ENCODE data around the gene SND1. TPM values are rescaled to one million over a fixed set of nuclear protein-coding genes. Genes with fewer than 3 reads are reported as not detected.

Gene SND1
- total and polyA plus RNA-seq, 2 donors from 2014 or later, result 83.0 to 154 TPM

DNA sequence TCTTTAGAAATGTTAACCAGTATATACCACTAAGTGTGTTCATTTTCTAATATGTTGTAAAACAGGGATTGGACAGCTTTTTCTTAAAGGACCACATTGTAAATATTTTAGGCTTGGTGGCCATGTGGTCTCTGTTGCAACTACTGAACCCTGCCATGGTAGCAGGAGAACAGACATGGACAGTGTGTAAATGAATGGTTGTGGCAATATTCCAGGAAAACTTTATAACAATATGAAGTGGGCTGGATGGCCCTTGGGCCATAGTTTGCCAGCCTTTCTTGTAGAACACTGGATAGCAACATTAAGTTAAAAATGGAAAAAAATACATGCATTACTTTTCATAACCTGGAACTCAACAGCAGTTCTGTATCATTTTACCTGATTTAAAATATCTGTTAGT, 61.0 kb downstream of the SND1 start:
- H3K27ac ChIP-seq (ENCODE audit: low read depth in 2 of 2, low read length in 2 of 2), result no peak overlapping the region
- TF ChIP-seq, protein P1, sequence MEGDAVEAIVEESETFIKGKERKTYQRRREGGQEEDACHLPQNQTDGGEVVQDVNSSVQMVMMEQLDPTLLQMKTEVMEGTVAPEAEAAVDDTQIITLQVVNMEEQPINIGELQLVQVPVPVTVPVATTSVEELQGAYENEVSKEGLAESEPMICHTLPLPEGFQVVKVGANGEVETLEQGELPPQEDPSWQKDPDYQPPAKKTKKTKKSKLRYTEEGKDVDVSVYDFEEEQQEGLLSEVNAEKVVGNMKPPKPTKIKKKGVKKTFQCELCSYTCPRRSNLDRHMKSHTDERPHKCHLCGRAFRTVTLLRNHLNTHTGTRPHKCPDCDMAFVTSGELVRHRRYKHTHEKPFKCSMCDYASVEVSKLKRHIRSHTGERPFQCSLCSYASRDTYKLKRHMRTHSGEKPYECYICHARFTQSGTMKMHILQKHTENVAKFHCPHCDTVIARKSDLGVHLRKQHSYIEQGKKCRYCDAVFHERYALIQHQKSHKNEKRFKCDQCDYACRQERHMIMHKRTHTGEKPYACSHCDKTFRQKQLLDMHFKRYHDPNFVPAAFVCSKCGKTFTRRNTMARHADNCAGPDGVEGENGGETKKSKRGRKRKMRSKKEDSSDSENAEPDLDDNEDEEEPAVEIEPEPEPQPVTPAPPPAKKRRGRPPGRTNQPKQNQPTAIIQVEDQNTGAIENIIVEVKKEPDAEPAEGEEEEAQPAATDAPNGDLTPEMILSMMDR (IDR thresholded peaks at IDR 0.05; ENCODE audit: borderline replicate concordance, extremely low read depth, insufficient read depth), result no peak
- H3K27me3 ChIP-seq (ENCODE audit: control insufficient read depth, insufficient read depth, low read length), result no peaks in the 10 kb centered on the region
- no peak for FAIRE-seq
- H3K4me3 ChIP-seq (ENCODE audit: low read length in 3 of 3), result no peak overlapping the region
- no peak for DNase-seq
- H3K4me1 ChIP-seq (ENCODE audit: control insufficient read depth in 2 of 3, insufficient read depth in 2 of 3, low read depth in 1 of 3, low read length in 3 of 3), result no peaks in the 10 kb centered on the region
- peaks cover 0 to 9% (median 8%) of the 10 kb centered on the region in 3 donors for H3K36me3 ChIP-seq (ENCODE audit: control insufficient read depth in 2 of 3, insufficient read depth in 3 of 3, low read length in 3 of 3)
- no peaks in the 10 kb centered on the region for H3K9me3 ChIP-seq (ENCODE audit: control insufficient read depth in 2 of 3, insufficient read depth in 1 of 3, low read length in 3 of 3)
- no peak overlapping the region for H3K9ac ChIP-seq (ENCODE audit: low read length in 3 of 3)
- intact Hi-C loops (cut with DNase I), result loop anchor here (5.0 kb wide), 1 partner anchor 499 kb away; no protein-coding TSS in a partner anchor

DNA sequence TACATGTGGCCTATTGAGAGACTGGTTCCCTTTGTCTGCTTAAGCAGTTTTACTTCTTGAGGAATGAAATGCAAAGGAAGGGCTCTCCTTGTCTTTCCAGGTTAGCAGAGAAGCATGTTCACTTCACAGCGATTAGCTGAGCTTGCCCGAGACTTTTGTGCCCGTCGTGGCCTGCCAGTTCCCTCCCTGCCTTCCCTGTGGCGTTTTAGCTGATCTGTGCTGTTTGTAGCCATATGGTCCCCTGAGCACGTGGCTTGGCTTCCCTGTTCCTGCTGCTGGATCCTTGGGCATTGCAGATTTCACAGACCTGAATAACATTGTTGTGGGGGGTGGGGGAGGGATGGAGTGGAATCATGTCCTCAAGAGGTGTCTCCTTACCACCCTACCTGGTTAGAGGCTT, 61.8 kb downstream of the SND1 start:
- no peak for FAIRE-seq
- peaks cover 0 to 9% (median 5%) of the 10 kb centered on the region in 3 donors for H3K36me3 ChIP-seq (ENCODE audit: control insufficient read depth in 2 of 3, insufficient read depth in 3 of 3, low read length in 3 of 3)

DNA sequence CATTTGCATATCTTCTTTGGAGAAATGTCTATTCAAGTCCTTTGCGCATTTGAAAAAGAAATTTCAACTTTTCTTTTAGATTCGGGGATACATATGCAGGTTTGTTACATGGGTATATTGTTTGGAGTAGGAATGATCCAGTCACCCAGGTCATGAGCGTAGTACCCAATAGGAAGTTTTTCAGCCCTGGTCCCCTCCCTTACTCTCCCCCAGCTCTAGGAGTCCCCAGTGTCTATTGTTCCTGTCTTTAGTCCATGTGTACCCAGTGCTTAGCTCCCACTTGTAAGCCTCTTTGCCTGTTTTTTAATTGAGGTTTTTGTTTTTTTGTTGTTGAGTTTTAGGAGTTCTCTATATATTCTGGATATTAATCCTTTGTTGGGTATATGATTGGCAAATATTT, 63.3 kb downstream of the SND1 start:
- TF ChIP-seq, protein P1 (IDR thresholded peaks at IDR 0.05; ENCODE audit: borderline replicate concordance, extremely low read depth, insufficient read depth), result no peak
- H3K9me3 ChIP-seq (ENCODE audit: control insufficient read depth in 2 of 3, insufficient read depth in 1 of 3, low read length in 3 of 3), result no peaks in the 10 kb centered on the region
- no peak for FAIRE-seq
- intact Hi-C loops (cut with DNase I), result no loop called here
- H3K4me3 ChIP-seq (ENCODE audit: low read length in 3 of 3), result no peak overlapping the region
- H3K9ac ChIP-seq (ENCODE audit: low read length in 3 of 3), result no peak overlapping the region
- DNase-seq, result no peak
- peaks cover 0 to 5% (median 0%) of the 10 kb centered on the region in 3 donors for H3K36me3 ChIP-seq (ENCODE audit: control insufficient read depth in 2 of 3, insufficient read depth in 3 of 3, low read length in 3 of 3)
- no peaks in the 10 kb centered on the region for H3K27me3 ChIP-seq (ENCODE audit: control insufficient read depth, insufficient read depth, low read length)
- no peaks in the 10 kb centered on the region for H3K4me1 ChIP-seq (ENCODE audit: control insufficient read depth in 2 of 3, insufficient read depth in 2 of 3, low read depth in 1 of 3, low read length in 3 of 3)
- no peak overlapping the region for H3K27ac ChIP-seq (ENCODE audit: low read depth in 2 of 2, low read length in 2 of 2)

More for the DNA sequence above, 61.8 kb downstream of the SND1 start:
- no peaks in the 10 kb centered on the region for H3K9me3 ChIP-seq (ENCODE audit: control insufficient read depth in 2 of 3, insufficient read depth in 1 of 3, low read length in 3 of 3)
- no peak overlapping the region for H3K27ac ChIP-seq (ENCODE audit: low read depth in 2 of 2, low read length in 2 of 2)
- no peak for DNase-seq
- H3K4me3 ChIP-seq (ENCODE audit: low read length in 3 of 3), result no peak overlapping the region
- TF ChIP-seq, protein P1 (IDR thresholded peaks at IDR 0.05; ENCODE audit: borderline replicate concordance, extremely low read depth, insufficient read depth), result no peak
- no peaks in the 10 kb centered on the region for H3K27me3 ChIP-seq (ENCODE audit: control insufficient read depth, insufficient read depth, low read length)
- no peaks in the 10 kb centered on the region for H3K4me1 ChIP-seq (ENCODE audit: control insufficient read depth in 2 of 3, insufficient read depth in 2 of 3, low read depth in 1 of 3, low read length in 3 of 3)
- H3K9ac ChIP-seq (ENCODE audit: low read length in 3 of 3), result no peak overlapping the region
- intact Hi-C loops (cut with DNase I), result loop anchor here (5.0 kb wide), 1 partner anchor 499 kb away; no protein-coding TSS in a partner anchor

DNA sequence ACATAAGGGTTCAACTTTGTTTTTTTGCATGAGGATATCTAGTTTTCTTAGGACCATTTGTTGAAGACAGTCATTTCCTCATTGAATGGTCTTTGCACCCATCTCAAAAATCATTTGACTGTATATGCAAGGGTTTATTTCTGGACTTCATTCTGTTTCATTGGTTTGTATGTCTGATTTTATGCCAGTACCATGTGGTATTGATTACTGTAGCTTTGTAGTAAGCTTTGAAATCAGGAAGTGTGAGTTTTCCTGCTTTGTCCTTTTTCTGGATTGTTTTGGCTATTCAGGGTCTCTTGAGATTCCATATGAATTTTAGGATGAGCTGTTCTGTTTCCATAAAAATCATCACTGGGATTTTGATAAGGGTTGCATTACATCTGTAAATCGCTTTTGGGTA, 63.9 kb downstream of the SND1 start:
- H3K4me1 ChIP-seq (ENCODE audit: control insufficient read depth in 2 of 3, insufficient read depth in 2 of 3, low read depth in 1 of 3, low read length in 3 of 3), result no peaks in the 10 kb centered on the region
- H3K27me3 ChIP-seq (ENCODE audit: control insufficient read depth, insufficient read depth, low read length), result no peaks in the 10 kb centered on the region
- H3K9ac ChIP-seq (ENCODE audit: low read length in 3 of 3), result no peak overlapping the region
- intact Hi-C loops (cut with DNase I), result no loop called here
- H3K36me3 ChIP-seq (ENCODE audit: control insufficient read depth in 2 of 3, insufficient read depth in 3 of 3, low read length in 3 of 3), result peaks cover 0 to 5% (median 0%) of the 10 kb centered on the region in 3 donors
- FAIRE-seq (no peak), DNase-seq (no peak)
- no peaks in the 10 kb centered on the region for H3K9me3 ChIP-seq (ENCODE audit: control insufficient read depth in 2 of 3, insufficient read depth in 1 of 3, low read length in 3 of 3)
- TF ChIP-seq, protein P1 (IDR thresholded peaks at IDR 0.05; ENCODE audit: borderline replicate concordance, extremely low read depth, insufficient read depth), result no peak
- H3K4me3 ChIP-seq (ENCODE audit: low read length in 3 of 3), result no peak overlapping the region
- no peak overlapping the region for H3K27ac ChIP-seq (ENCODE audit: low read depth in 2 of 2, low read length in 2 of 2)

Measured in kidney (tissue), 14 donors.